Left forelimb (tissue), 1 donor: Measurements from ENCODE around the gene CLCN7.
A peak's percentile ranks its signal among the peaks of the same experiment; 100 is the strongest.

Experiments
- DNase-seq: peaks from one replicate; pipeline ENCODE4 v3.0.0-alpha.2; 2018; ENCODE audit warnings: low spot score

CLCN7 gene

DNA sequence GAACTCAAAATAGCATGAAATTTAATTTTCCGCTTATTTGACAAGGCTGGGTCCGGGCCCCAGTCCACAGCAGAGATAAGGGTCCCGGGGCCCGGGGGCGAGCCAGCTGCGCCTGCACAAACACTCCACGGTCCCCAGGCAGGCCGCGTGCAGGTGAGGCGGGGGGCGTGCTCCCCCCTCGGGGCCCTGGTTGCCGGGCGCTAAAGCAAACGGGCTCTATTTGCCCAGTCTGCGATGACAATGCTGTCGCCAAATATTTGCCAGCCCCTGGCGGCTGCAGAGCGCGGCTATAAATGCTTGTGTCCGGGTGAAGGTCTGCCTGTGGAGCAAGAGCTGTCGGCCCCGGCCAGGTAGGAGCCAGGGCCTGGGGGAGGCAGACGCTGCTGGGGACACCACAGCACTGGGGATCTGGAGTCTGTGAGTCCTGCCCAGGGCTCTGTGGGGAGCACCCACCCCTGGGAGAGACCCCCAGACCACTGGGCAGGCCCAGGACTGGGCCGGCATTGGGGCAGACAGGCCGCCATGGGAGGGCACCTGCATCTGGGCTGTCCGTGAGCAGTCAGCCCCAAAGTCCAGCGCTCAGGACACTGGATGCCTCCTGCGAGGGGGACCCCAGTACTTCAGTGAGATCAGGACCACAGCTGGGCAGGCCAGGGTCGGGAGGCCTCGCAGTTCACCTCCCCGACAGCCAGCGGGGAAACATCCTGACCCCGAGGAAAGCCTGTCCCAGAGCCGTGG is 43.9 kb downstream of the CLCN7 start, which contains the start of gene PERCC1:
PERCC1 (plus strand) TSS at position 320 of the 738 bp plus-strand sequence. CDS start 1,516 bp downstream, outside the sequence.
- no peak for DNase-seq

DNA sequence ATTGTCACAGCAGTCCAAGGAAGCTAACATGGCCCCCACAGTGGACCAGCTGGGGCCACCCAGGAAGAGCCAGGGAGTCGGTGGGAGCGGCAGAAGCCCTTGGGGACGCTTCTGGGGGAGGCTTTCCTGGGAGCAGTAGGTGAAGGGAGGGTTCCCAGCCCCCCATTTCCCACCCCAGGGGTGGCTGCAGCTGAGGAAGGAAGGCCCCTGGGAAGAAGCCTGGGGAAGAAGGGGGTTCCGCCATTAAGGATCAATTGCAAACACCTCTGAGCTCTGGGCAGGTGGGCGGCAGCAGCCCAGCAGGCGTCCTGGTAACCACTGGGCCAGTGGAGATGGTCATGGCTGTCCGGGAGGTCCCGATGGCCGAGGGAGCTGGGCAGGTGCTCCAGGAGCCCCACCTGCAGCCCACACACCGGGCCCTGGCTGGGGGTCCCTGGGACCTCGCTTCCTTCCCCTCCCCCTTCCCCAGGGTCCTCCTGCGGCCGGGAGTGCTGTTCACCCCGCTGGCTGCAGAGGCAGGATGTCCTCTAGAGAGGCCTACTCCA is 44.5 kb downstream of the CLCN7 start:
- no peak for DNase-seq

DNA sequence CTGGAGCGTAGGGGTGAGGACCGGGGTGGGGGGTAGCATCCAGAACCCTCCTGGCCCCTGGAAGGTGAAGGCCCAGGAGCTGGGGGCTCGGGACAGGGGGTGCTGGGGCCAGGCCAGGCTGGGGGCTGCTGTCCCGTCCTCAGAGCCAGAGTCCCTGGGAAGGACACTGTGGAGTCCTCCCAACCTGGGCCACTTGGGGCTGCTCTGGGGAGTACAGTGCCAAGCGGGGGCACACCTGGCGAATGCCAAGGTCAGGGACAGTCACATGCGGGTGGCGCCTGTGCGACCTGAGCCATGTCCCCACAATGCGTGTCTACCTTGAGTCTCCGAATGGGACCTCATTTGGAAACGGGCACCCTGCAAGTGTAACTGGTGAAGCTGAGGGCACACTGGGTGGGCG is 45.2 kb downstream of the CLCN7 start:
- DNase-seq: no peak

DNA sequence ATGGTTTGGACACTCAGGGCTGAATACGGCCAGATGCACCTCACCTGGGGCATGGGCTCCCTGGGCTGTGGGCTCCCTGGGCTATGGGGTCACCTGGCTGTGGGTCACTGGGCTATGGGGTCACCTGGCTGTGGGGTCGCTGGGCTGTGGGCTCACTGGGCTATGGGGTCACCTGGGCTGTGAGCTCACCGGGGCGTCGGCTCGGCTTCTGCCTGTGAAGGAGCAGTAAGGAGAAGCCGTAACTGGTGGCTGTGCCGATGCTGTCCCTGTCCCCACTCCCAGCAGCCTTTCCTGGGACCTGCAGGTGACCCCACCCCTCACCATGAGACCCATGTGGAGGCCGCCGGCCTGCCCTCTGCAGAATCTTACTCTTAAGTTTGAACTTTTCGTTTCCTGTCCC is 45.8 kb downstream of the CLCN7 start:
- no peak for DNase-seq

DNA sequence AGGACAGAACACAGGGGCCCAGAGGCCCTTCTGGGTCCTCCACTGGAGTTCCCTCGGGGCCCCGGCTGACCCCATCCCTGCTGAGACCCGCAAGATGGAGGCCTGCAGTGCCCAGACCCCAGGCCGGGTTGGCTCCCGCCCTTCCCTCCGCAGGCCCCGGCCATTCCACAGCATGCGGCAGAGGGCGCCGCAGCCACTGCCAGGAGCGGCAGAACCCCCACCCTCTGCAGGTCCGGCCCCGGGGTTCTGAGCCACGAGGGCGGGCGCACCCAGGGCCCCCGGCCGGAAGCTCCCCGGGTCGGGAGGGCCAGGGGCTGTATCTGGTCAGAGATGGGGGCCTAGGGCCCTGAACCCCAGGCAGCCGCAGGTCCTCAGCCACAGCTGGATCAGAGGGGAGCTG is 46.3 kb downstream of the CLCN7 start:
- DNase-seq: no peak

DNA sequence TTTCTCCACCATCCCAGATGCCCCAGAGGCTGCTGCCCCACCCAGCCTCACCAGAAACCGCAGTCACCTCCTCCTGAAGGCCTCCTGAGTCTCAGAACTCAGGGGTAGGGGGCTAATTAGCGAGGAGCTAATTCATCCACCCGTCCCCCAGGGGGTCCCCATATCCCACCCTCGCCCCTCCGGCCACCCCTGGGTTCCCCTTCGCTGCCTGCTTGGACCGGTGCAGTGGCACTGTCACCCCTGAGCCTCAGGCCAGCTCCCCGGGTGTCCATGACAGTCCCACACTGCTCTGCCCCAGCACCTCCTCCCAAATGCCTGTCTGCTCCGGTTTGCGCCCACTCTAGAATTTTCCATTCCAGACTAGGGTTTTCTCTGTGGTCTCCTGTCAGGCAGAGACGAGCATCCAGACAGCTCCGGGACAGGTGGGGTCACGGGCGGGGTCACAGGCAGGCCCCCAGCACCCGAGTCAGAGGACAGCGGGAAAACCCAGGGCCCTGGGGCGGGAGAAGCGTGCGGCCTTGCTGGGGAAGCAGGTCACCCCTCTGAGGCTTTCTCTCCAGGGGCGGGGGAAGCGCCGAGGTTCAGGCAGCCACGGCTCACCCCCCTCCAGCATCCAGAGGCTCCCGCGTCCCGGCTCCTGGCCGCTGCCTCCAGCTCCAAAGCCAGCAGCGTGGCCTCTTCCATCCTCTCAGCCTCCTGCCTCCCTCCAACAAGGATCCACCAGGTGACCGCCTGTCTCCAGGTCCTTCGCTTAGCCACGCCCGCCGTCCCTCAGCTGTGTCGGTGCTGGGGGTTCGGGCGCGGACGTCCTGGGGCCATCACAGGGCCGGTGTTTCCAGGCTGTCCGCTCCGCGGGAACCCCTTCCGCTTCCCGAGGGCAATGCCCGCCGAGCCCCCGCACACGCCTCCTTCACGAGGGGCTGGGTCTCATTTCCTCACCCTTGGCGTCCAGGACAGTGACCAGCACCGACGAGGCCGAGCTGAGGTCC is 47.1 kb downstream of the CLCN7 start:
- no peak for DNase-seq

DNA sequence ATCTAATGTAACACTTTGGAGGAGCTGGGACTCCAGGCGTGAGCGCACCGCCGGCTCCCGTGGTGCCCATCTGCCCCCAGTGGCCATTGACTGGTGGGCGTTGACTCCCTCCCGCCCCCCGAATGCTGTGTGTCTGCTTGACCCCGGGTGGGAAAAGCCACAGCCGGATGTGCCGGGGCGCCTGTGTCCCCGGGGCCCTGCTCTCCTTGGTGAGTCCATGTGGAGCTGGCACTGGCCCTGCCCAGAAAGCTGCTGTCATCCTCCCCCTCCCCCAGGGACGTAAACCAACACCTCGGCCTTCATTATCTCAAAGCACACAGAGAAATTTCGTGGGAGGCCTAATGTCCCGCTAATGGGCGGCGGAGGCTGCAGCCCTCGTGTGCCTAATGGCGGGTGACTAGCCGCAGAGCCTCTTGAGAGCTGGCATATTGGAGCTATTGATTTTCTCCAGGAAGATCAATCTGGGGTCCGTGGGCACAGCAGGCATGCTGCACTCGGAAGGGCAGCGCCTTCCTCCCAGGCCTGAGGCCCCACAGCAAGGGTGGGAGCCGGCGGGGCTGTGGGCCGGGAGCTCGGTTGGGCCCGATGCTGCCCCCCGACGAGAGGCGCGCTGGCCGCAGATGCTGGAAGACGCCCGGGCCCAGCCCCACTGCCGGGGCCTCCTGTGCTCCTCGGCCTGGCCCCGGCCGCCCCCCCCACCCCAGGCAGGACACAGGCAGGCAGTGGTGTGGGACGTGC is 47.9 kb downstream of the CLCN7 start:
- no peak for DNase-seq

DNA sequence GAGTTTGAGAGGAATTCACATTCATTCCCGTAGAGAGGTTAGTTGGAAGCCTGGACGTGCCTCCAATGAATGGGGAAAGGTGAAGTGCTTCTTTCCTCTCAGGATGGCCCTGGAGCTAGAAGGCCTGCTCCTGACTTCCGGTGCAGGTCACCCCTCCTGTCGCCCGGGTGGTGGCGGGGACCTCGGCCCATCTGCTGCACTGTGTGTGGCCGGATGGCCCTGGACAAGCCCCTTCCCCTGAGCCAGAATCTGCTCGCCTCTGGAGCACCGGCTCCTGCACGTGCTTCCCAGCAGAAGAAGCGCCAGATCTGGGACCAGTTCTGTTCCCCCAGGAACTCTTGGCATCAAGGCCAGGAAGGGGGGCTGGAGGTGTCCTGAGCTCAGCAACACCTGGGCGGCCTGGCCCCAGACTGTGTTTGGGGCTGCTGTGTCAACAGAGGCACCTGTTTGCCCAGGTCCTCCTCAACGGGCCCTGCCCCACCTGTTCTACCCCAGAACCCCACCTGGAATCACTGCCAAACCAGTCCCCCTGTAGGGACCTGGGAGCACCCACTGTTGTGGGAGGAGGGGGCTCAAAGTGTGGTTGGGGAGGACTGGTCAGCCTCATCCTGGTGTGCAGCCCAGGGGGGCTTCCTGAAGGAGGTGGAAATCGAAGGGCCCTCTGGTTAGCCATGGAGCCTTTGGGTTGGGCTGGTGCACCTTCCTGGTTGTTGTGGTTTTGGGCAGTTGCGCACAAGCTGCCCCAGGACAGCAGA is 49.0 kb downstream of the CLCN7 start:
- DNase-seq: no peak

DNA sequence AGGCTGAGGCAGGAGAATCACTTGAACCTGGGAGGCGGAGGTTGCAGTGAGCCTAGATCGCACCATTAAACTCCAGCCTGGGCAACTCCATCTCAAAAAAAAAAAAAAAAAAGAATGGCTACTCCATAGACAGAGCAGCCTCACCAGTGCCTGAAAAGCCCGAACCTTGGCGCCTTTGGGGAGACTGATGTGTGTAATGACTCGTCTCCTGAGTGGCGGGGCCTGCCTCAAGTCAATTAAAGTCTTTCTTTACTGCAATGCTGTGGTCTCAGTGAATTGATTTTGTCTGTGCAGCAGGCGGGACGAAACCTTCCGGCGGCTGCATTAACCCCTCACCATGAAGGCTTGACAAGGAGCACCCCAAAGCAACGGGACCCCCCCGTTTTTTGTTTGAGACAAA is 50.8 kb downstream of the CLCN7 start:
- no peak for DNase-seq

DNA sequence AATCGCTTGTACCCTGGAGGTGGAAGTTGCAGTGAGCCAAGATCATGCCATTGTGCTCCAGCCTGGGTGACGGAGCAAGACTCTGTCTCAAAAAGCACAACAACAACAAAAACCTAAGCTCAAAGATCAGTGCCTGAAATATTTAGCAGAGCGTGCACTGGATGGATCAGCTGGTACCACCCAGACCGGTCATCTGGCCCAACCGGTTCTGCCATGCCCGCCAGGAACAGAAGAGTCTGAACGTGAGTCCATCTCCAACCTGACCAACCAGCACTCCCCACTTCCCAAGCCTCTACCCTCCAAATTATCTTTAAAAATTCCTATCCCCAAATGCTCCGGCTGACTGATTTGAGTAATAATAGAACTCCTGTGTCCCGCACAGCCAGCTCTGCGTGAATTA is 52.8 kb downstream of the CLCN7 start:
- no peak for DNase-seq

DNA sequence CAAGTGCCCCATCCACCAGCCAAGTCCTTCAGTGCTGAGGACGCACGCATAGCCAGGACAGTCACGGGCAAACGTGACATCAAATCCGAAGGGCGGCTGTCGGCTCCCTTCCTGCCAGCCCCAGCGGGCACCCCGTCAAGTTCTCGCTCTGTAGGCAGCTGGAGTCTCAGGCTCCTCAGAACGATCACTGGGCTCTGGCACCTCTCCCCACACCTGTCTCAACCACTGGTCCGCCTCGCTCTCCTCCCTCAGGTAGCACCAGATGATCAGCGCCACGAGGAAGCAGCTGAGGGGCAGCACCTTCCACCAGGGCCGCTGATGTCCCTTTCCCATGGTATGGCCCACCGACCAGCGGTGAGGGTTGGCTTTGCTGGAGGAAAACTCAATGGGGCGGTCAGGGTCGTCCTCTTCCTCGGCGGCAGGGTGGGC is 54.7 kb downstream of the CLCN7 start:
- DNase-seq: no peak

DNA sequence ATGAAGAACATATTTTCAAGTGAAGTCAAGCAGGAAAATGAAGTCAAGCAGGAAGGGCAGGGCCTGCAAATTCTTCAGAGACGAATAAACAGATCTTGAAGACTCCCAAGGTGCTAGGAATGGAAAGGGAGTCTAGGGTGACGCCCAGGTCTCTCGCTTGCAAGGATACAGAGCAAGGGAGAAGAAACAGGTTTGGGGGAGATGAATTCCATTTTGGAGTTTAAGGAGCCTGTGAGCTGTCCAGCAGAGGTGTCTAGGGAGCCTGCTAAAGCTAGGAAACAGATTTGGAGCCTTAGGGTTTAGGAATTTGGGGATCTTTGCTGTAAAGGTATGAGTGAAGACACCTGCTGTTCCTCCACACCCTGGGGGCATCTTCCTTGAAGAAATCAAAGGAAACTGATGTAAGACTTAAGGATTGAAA is 58.3 kb downstream of the CLCN7 start:
- DNase-seq: no peak

DNA sequence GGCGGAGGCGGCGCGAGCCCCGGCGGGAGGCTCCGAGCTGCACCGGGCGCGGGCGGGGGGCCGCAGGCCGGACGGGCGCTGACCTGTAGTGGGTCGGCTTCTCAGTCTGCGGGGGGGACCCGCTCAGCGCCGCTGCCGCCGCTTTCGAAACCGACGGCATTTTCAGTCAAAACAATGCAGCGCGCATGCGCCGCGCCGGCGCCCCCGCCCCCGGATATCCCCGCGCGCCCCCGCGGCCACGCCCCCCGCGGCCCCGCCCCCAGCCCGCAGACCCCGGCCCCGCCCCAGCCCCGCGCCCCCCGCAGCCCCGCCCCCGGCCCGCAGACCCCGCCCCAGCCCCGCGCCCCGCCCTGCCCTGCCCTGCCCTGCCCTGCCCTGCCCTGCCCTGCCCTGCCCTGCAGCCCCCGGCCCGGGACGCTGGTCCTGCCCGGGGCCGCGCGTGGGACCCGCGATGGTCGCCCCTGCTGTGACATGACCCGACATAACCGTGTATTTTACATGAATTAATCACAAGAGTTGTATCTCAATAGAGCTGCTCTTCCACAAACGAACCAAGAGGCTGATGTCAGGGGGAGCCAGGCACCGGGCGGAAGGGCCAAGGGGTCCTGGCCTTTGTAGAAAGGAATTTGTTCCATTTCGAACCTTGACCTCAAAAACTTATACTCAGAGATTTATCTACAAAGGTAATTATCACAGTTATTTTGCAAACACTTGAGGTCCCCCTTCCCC is 60.1 kb downstream of the CLCN7 start, which contains the start of gene UNKL:
UNKL (minus strand) TSS at position 173 of the 729 bp plus-strand sequence; CDS start at position 160, 13 bp downstream.
- DNase-seq: peak; percentile 87

DNA sequence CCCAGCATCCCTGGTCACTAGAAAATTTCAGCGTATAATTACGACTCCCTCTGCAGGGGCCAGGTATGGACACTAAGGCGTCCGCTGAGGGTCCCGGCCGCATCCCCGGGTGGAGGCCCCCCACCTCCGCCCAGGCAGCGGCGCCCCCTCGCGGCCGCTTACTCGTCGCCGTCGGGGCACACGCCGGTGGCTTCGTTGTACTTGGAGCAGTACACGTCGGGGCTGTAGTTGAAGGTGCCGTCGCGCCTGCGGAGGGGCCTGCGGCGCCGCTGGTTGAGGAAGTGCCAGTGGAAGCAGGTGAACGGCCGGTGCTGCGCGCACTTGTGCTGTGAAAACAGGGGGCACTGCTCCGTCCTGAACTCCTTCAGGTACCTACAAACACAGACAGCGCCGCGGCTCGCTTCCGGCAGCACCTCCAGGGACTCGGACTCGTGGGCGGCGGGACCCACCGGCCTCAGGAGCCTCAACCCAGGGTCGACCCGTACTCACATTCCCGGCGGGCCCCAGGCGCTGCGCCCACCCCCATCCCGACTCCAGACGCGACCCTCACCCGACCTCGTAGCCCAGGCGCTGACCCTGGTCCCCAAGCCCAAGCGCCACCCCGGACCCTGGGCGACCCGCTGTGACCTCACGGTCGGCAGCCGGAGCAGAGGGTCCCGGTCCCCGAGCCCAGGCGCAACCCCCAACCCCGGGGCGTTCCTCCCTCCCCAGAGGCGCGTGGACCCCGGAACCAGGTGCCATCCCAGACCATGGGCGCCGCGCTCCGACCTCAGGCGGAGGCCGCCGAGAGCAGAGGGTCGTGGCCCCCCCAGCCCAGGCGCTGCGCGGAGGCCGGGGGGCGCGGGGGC is 60.9 kb downstream of the CLCN7 start:
- DNase-seq: peak; percentile 65

DNA sequence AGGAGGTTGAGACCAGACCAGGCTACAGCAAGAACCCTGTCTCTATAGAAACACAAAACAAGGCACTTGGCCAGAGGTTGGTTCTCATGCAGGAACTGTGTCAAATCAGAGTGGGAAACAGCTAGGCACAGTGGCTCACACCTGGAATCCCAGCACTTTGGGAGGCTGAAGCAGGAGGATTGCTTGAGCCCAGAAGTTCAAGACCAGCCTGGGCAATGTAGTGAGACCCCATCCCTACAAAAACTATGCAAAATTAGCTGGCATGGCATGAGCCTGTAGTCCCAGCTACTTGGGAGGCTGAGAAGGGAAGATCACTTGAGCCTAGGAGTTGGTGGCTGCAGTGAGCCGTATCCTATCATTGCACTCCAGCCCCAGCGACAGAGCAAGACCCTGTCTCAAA is 62.0 kb downstream of the CLCN7 start:
- no peak for DNase-seq

DNA sequence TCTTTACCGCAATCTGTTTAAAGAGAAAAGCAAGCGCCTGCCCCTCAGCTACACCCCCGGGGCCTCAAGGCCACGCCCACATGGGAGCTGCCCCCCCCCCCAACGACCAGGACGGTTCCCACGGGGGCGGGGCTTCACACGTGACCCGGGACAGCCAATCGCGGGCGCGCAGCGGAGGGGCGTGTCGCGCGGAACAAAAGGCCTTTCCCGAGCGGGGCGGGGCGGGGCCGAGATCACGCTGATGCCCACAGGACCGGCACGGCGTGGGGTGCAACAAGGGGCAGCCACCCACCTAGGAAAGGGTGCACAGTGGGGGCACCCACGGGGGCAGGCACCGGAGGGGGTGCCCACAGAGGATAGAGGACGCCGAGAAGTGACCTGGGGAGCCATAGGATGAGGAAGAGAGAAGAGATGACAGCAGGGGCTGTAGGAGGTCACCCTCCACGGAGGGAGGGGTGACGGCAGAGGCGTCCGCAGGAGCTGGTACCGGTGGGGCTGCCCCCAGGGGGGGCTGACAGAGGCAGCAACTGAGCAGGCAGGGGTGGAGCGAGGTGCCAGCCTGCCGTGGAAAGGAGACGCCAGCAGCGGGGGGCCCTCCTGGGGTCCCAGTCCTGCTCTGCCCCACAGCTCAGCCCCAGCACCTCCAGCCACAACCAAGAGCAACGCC is 66.5 kb downstream of the CLCN7 start:
- peak; percentile 96 for DNase-seq

DNA sequence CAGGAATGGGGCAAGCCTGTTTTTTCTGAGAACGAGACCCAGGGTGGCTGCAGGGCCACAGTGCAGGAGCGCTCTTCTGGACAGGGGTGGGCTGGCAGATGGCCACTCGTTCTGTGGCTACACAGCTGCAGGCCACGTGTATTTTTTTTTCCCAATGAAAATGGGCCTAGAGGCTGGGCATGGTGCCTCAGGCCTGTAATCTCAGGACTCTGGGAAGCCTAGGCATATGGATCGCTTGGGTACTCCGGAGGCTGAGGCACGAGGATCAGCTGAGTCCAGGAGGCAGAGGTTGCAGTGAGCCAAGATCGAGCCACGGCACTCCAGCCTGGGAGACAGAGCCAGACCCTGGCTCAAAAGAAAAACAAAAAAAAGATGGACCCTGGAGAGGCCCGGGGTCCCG is 67.1 kb downstream of the CLCN7 start:
- no peak for DNase-seq

DNA sequence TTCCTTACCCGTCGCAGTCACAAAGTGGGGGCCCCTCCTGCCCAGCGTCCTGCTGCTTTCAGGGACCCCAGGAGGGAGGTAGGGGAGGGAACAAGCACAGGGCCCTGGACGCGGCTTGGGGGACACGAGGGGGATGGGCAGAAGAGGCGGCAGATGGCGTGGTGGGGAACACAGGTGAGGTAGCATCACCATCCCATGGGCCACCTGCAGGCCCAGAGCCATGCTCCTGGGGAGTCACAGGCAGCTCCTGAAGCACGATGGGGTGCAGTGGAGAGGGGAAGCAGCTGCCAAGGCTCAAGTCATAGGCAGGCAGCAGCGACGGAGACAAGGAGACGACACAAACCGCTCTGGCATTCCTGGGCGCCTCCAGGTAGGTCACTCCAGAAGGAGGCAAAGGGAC is 71.1 kb downstream of the CLCN7 start:
- no peak for DNase-seq

DNA sequence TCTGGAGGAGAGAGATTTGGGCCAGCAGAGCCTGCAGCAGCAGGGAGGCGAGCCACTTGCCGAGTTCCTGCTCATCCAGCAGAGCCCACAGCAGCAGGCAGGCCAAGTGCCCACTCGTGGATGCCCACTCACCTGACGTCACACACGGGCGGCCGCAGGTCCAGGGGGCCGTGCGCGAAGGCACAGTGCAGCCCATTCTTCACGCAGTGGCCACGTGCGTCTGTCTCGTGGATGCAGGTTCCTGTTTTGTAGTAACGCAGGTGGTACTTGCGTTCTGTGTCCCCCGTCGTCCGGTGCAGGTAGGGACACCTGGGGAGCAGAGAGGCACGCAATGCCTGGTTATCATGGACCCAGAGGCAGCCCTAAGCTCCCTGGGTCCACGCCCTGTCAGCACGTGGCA is 71.8 kb downstream of the CLCN7 start:
- DNase-seq: no peak
